Astrocyte of the spinal cord (primary cell): ENCODE data around the gene CSF2.
"Not testable (repeated sequence)": the region's sequence is repeated elsewhere in the genome, so short reads cannot be mapped to it uniquely, and the experiment has no call there.

Experiments
- DNase-seq: peaks from one replicate; pipeline ENCODE4 v3.0.0; 2011; ENCODE audit warnings: low read depth, low spot score
- H3K4me3 ChIP-seq: 2 replicates; pipeline ENCODE4 v1.5.1; 2011; ENCODE audit warnings: low read depth, mild to moderate bottlenecking, low read length, moderate library complexity
- in situ Hi-C: cut with HindIII; loops from 2 replicates; pipeline ENCODE4 v1.10.0; 2017; ENCODE audit warnings: low sequenced_read_pairs
- TF ChIP-seq, protein P1 (sequence below): IDR thresholded peaks from 2 replicates; pipeline ENCODE4 v1.5.1; 2012; ENCODE audit warnings: low read depth, mild to moderate bottlenecking, low read length, inconsistent platforms

Gene CSF2

DNA sequence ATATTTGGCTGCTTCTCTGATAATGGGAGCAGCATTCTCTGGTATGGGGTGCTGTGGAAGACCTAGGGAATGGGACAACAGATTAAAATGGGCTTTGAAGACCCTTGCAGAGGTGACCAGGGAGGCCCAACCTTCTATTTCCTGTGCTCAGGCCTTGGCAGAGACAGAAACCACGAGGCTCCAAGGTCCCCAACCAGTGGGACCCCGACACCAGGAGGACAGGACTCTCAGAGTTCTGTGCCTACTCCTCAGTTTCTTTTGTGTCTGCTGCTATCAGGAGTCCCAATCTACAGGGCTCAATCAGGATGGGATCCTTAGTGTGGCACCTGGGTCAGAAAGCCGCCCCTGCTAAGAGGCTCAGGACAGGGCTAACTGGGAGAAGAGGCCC is 29.3 kb downstream of the CSF2 start:
- in situ Hi-C loops, result no loop called here
- TF ChIP-seq, protein P1, sequence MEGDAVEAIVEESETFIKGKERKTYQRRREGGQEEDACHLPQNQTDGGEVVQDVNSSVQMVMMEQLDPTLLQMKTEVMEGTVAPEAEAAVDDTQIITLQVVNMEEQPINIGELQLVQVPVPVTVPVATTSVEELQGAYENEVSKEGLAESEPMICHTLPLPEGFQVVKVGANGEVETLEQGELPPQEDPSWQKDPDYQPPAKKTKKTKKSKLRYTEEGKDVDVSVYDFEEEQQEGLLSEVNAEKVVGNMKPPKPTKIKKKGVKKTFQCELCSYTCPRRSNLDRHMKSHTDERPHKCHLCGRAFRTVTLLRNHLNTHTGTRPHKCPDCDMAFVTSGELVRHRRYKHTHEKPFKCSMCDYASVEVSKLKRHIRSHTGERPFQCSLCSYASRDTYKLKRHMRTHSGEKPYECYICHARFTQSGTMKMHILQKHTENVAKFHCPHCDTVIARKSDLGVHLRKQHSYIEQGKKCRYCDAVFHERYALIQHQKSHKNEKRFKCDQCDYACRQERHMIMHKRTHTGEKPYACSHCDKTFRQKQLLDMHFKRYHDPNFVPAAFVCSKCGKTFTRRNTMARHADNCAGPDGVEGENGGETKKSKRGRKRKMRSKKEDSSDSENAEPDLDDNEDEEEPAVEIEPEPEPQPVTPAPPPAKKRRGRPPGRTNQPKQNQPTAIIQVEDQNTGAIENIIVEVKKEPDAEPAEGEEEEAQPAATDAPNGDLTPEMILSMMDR, result no peak
- no peak for DNase-seq
- no peak overlapping the region for H3K4me3 ChIP-seq

- DNase-seq, result peak; percentile 94
- no peak overlapping the region for H3K4me3 ChIP-seq
- in situ Hi-C loops, result no loop called here
- TF ChIP-seq, protein P1, result no peak
These were observed 29.9 kb downstream of the CSF2 start for GRCh38 chr5:132103332-132103951.

DNA sequence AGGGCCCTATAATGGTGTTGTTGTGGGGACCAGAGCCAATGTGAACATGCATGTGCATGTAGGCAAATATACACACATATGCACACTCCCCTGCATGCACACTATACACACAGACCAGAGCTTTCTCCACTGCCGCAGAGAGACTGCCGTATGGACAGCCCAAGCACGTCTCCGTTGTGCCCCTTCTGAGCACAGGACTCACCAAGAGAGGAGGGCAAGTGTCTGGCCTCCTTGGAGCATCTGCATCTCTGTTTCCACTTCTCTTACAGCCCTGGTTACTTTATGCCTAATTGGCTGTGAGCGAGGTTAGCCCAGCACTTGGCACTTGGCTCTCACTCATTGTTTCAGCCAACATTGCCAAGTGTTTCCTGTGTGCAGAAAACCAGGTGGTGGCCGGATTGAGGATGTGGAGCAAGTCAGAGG is 30.4 kb downstream of the CSF2 start:
- H3K4me3 ChIP-seq, result no peak overlapping the region
- TF ChIP-seq, protein P1, result no peak
- in situ Hi-C loops, result no loop called here
- no peak for DNase-seq

DNA sequence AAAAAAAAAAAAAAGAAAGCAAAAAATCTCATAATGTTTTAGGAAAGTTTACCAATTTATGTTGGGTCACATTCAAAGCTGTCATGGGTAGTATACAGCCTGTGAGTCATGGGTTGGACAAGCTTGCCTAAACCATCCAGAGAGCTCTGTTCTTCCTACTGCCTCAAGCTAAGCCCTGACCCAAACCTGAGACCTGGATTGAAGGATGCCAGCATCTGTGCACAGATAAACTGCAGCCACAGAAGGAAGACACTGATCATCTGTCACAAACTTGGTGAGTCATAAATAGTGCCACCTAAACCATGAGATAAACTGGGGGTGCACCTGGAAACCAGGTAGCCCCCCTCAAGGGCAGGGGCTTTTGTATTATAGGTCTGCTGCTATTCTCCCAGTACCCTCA is 31.0 kb downstream of the CSF2 start:
- DNase-seq, result no peak
- TF ChIP-seq, protein P1, result no peak
- H3K4me3 ChIP-seq, result no peak overlapping the region
- in situ Hi-C loops, result no loop called here

DNA sequence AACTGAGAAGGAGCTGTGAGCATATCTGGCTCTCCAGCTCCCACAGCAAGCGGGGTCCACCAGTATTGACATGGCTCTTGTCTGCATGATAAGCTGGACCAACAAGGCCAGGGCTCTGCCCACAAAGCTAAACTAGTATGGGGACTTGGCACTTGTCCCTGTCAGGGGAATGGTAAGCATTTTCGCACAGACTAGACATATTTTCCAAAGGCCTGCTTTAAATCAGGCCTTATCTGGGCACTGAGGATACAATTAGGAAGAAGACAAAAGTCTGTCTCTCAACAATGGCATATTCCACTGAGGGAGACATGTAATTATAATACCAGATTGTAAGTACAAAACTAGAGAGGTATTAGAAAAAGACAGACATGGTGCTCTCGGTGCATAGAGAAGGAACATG is 32.1 kb downstream of the CSF2 start:
- no peak for DNase-seq
- in situ Hi-C loops, result no loop called here
- no peak overlapping the region for H3K4me3 ChIP-seq
- TF ChIP-seq, protein P1, result no peak

DNA sequence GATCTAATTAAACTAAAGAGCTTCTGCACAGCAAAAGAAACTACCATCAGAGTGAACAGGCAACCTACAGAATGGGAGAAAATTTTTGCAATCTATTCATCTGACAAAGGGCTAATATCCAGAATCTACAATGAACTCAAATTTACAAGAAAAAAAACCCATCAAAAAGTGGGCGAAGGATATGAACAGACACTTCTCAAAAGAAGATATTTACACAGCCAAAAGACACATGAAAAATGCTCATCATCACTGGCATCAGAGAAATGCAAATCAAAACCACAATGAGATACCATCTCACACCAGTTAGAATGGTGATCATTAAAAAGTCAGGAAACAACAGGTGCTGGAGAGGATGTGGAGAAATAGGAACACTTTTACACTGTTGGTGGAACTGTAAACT is 34.9 kb downstream of the CSF2 start:
- H3K4me3 ChIP-seq, in situ Hi-C loops, DNase-seq: not testable (repeated sequence)

- H3K4me3 ChIP-seq, DNase-seq, in situ Hi-C loops: not testable (repeated sequence)
These were observed 35.4 kb downstream of the CSF2 start for GRCh38 chr5:132108957-132109356.
